Thyroid gland (tissue), 4 donors: ENCODE measurements around the gene DLX4. TPM values are rescaled to one million over a fixed set of nuclear protein-coding genes. Genes with fewer than 3 reads are reported as not detected.
A peak's percentile ranks its signal among the peaks of the same experiment; 100 is the strongest.

Experiments
- DNase-seq, 2 donors: peaks; one replicate each; pipeline ENCODE4 v3.0.0-alpha.2; 2019
- H3K27ac ChIP-seq, 3 donors: fragments of 200-600 bp; sonication (generic); 1 replicate in 2 of 3; 2 replicates in 1 of 3; pipeline ENCODE4 v1.5.1; 2016 to 2019; ENCODE audit warnings: mild to moderate bottlenecking in 1 of 3, moderate library complexity in 1 of 3
- H3K27me3 ChIP-seq: fragments of 200-600 bp; sonication (generic); one replicate; pipeline ENCODE4 v1.5.1; 2019
- H3K36me3 ChIP-seq, 2 donors: fragments of 200-600 bp; sonication (generic); one replicate each; pipeline ENCODE4 v1.5.1; 2016 to 2019
- H3K4me1 ChIP-seq, 2 donors: fragments of 200-600 bp; sonication (generic); one replicate each; pipeline ENCODE4 v1.5.1; 2017 to 2019
- H3K4me3 ChIP-seq, 3 donors: fragments of 200-600 bp; sonication (generic); replicated peaks in 1 of 3; 1 replicate in 2 of 3; 2 replicates in 1 of 3; pipeline ENCODE4 v1.5.1; 2016; ENCODE audit warnings: mild to moderate bottlenecking in 1 of 3
- H3K9me3 ChIP-seq: fragments of 200-600 bp; sonication (generic); one replicate; pipeline ENCODE4 v1.5.1; 2017
- CTCF ChIP-seq, 6 experiments: fragments of 200-600 bp in 3 of 6; fragments of 450-650 bp in 3 of 6; sonication (generic) in 3 of 6; IDR thresholded peaks; one replicate each; pipeline ENCODE4 v1.5.1; 2016 to 2019; ENCODE audit warnings: antibody characterized with exemption in 6 of 6, mild to moderate bottlenecking in 2 of 6, inconsistent platforms in 1 of 6, moderate library complexity in 1 of 6
- POLR2A ChIP-seq, 2 donors: fragments of 450-650 bp; IDR thresholded peaks; one replicate each; pipeline ENCODE4 v1.6.1; 2017; ENCODE audit warnings: antibody characterized with exemption in 2 of 2, mild to moderate bottlenecking in 2 of 2, moderate library complexity in 1 of 2
- WGBS, 2 donors: methylation state at CpG; one replicate each; pipeline ENCODE4 v1.1.5; 2017; 5-methylcytosine and 5-hydroxymethylcytosine counted together
- intact Hi-C: fragments of 100-400 bp; cut with DNase I; formaldehyde crosslinking; loops from one replicate; pipeline ENCODE4 v1.15.1; 2023
- total RNA-seq, 4 donors: library from RNA; depleted of rRNA; stranded (reverse); fragments of >200 nt; gene quantifications; one replicate each; pipeline ENCODE4 v1.2.3, GENCODE V29; 2016

Gene DLX4
- total RNA-seq, 4 donors from 2014 or later = 0.56 to 1.2 TPM; not detected in 2

DNA sequence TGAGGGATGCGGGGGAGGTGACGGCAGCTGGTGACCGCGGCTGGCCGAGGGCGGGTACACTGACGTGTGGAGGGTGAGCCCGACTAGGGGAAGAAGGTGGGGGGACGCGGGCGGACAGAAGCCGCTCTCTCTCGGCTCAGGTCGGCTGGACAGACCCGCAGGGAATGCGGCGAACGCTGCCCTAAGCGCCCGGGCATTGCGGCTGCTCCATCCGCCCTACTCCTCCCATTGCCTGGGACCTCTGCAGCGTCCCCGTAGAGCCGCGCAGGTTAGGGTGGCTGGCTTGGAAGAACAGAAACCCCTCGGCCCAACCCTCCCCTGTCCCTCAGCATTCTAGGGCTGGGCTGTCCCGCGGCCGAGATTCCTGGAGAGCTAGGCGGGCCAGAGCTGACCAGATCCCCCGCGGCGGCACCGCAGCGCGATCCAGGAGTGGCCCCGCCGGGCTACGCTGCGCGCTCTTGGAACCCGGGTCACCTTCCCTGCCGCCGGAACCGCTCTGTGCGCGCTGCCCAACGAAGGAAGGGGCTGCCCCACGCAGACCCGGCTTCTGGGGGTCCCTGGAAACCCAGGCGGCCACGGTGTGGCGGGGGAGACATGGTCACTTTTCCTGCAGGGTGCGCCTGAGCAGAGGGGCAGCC lies 3.0 kb downstream of the DLX4 start:
- Histone ChIP-seq H3K4me1 (peaks cover 21 to 30% of the 10 kb centered on the region in 2 donors), H3K36me3 (no peaks in the 10 kb centered on the region), H3K27me3 (peaks cover 44% of the 10 kb centered on the region), H3K9me3 (no peaks in the 10 kb centered on the region), H3K4me3 (peak overlapping the region in 1 of 3 donors; percentile 1), H3K27ac (no peak overlapping the region)
- WGBS, 2 donors = 1 to 11% methylated on average over 16 to 33 of the region's 55 CpGs
- peak in 1 of 2 donors; percentile 11 for DNase-seq
- intact Hi-C loops = no loop called here
- no peak for TF ChIP-seq POLR2A (IDR thresholded peaks at IDR 0.05)
- TF ChIP-seq CTCF (IDR thresholded peaks at IDR 0.05) = no peak

- intact Hi-C loops = no loop called here
- H3K27me3 ChIP-seq = peaks cover 42% of the 10 kb centered on the region
Measured at GRCh38 chr17:49972486-49973270, 3.7 kb downstream of the DLX4 start.

GRCh38 chr17:49973271-49973615 lies 4.3 kb downstream of the DLX4 start:
- H3K4me3 ChIP-seq = no peak overlapping the region
- DNase-seq = no peak
- peaks cover 21 to 29% of the 10 kb centered on the region in 2 donors for H3K4me1 ChIP-seq
- H3K9me3 ChIP-seq = no peaks in the 10 kb centered on the region
- TF ChIP-seq POLR2A (IDR thresholded peaks at IDR 0.05) (no peak), CTCF (IDR thresholded peaks at IDR 0.05) (no peak)
- no peak overlapping the region for H3K27ac ChIP-seq
- no peaks in the 10 kb centered on the region for H3K36me3 ChIP-seq
- intact Hi-C loops = no loop called here
- WGBS, 2 donors = 29 to 54% methylated on average over 1 to 2 of the region's 2 CpGs
- peaks cover 42% of the 10 kb centered on the region for H3K27me3 ChIP-seq

More at GRCh38 chr17:49972486-49973270, 3.7 kb downstream of the DLX4 start:
- H3K27ac ChIP-seq = no peak overlapping the region
- DNase-seq = no peak
- peaks cover 21 to 30% of the 10 kb centered on the region in 2 donors for H3K4me1 ChIP-seq
- H3K9me3 ChIP-seq = no peaks in the 10 kb centered on the region
- no peaks in the 10 kb centered on the region for H3K36me3 ChIP-seq
- H3K4me3 ChIP-seq = no peak overlapping the region
- no peak for TF ChIP-seq POLR2A (IDR thresholded peaks at IDR 0.05)
- WGBS, 2 donors = 23 to 37% methylated on average over 25 to 33 of the region's 57 CpGs

DNA sequence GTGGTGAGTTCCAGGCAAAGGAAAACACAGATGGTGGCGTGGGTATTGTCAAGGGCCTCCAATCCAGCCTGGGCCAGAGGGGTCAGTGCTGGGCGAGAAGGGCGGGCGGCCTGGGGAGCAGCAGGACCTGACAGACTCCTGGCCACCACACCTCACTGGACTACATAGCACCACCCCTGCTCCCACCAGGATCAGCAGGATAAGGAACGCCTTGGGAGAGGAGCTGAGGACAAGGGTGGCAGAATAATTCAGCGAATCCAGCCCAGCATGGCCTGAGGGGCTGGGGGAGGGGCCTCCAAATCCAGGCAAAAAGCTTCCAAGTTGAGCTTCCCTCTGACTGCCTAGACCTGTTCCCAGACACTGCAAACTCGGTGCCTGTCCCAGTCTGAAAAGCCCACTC lies 6.5 kb downstream of the DLX4 start:
- no peak for DNase-seq
- no peak overlapping the region for H3K4me3 ChIP-seq
- TF ChIP-seq CTCF (IDR thresholded peaks at IDR 0.05) (no peak), POLR2A (IDR thresholded peaks at IDR 0.05) (no peak)
- intact Hi-C loops = no loop called here
- peaks cover 28% of the 10 kb centered on the region for H3K27me3 ChIP-seq
- H3K4me1 ChIP-seq = peaks cover 10 to 13% of the 10 kb centered on the region in 2 donors
- 85 to 87% methylated on average over 4 to 7 of the region's 7 CpGs for WGBS, 2 donors
- H3K9me3 ChIP-seq = no peaks in the 10 kb centered on the region
- no peak overlapping the region for H3K27ac ChIP-seq
- H3K36me3 ChIP-seq = no peaks in the 10 kb centered on the region

GRCh38 chr17:49976163-49976827 lies 7.3 kb downstream of the DLX4 start:
- peaks cover 10 to 13% of the 10 kb centered on the region in 2 donors for H3K4me1 ChIP-seq
- no peak for DNase-seq
- peaks cover 24% of the 10 kb centered on the region for H3K27me3 ChIP-seq
- H3K27ac ChIP-seq = no peak overlapping the region
- no peaks in the 10 kb centered on the region for H3K9me3 ChIP-seq
- intact Hi-C loops = no loop called here
- H3K36me3 ChIP-seq = no peaks in the 10 kb centered on the region
- TF ChIP-seq POLR2A (IDR thresholded peaks at IDR 0.05) (no peak), CTCF (IDR thresholded peaks at IDR 0.05) (no peak)
- 80 to 93% methylated on average over 3 to 5 of the region's 5 CpGs for WGBS, 2 donors
- H3K4me3 ChIP-seq = no peak overlapping the region
